Measurements from ENCODE around the gene LIPK. TPM values are rescaled to one million over a fixed set of nuclear protein-coding genes. Genes with fewer than 3 reads are reported as not detected.
"Not testable (repeated sequence)": the region's sequence is repeated elsewhere in the genome, so short reads cannot be mapped to it uniquely, and the experiment has no call there.

Gene LIPK
- total RNA-seq, 2 donors from 2014 or later: not detected

- Histone ChIP-seq H3K27ac (no peak overlapping the region), H3K27me3 (replicated peaks; ENCODE audit: insufficient read depth) (no peaks in the 10 kb centered on the region), H3K36me3 (no peaks in the 10 kb centered on the region), H3K9me3 (no peaks in the 10 kb centered on the region), H3K4me3 (no peak overlapping the region), H3K4me1 (ENCODE audit: control insufficient read depth in 1 of 2, low read depth in 2 of 2) (no peaks in the 10 kb centered on the region)
- ATAC-seq (ENCODE audit: insufficient number of reproducible peaks, low FRiP score, low read depth) (no peak), DNase-seq (ENCODE audit: low spot score) (no peak)
- TF ChIP-seq CTCF (IDR thresholded peaks at IDR 0.05): no peak
These were observed 44.5 kb upstream of the LIPK start for GRCh38 chr10:88661577-88661976.

GRCh38 chr10:88663153-88663552 is 42.9 kb upstream of the LIPK start:
- not testable (repeated sequence) for H3K4me1 ChIP-seq (ENCODE audit: control insufficient read depth in 1 of 2, low read depth in 2 of 2); H3K4me3 ChIP-seq; DNase-seq (ENCODE audit: low spot score); ATAC-seq (ENCODE audit: insufficient number of reproducible peaks, low FRiP score, low read depth); H3K36me3 ChIP-seq; H3K9me3 ChIP-seq; H3K27ac ChIP-seq; H3K27me3 ChIP-seq (replicated peaks; ENCODE audit: insufficient read depth)

- Histone ChIP-seq H3K9me3 (no peaks in the 10 kb centered on the region), H3K4me3 (no peak within 1 kb of the TSS), H3K27ac (no peak within 1 kb of the TSS), H3K4me1 (ENCODE audit: control insufficient read depth in 1 of 2, low read depth in 2 of 2) (no peaks in the 10 kb centered on the region), H3K27me3 (replicated peaks; ENCODE audit: insufficient read depth) (no peaks in the 10 kb centered on the region), H3K36me3 (no peaks in the 10 kb centered on the region)
- ATAC-seq (ENCODE audit: insufficient number of reproducible peaks, low FRiP score, low read depth): no peak
- no peak for DNase-seq (ENCODE audit: low spot score)
- no peak for TF ChIP-seq CTCF (IDR thresholded peaks at IDR 0.05)
These were observed 41.9 kb upstream of the LIPK start, which contains the start of gene LIPF for GRCh38 chr10:88664142-88664541. TSS of gene LIPF (plus strand) at chr10:88664442. CDS start at chr10:88667298, 2,856 bp downstream.

GRCh38 chr10:88668465-88668864 is 37.6 kb upstream of the LIPK start:
- DNase-seq (ENCODE audit: low spot score): no peak
- no peak for ATAC-seq (ENCODE audit: insufficient number of reproducible peaks, low FRiP score, low read depth)
- no peak overlapping the region for H3K27ac ChIP-seq
- H3K4me3 ChIP-seq: no peak overlapping the region
- no peaks in the 10 kb centered on the region for H3K9me3 ChIP-seq
- no peaks in the 10 kb centered on the region for H3K27me3 ChIP-seq (replicated peaks; ENCODE audit: insufficient read depth)
- no peaks in the 10 kb centered on the region for H3K4me1 ChIP-seq (ENCODE audit: control insufficient read depth in 1 of 2, low read depth in 2 of 2)
- no peak for TF ChIP-seq CTCF (IDR thresholded peaks at IDR 0.05)
- H3K36me3 ChIP-seq: no peaks in the 10 kb centered on the region

- Histone ChIP-seq H3K9me3 (no peaks in the 10 kb centered on the region), H3K27ac (no peak overlapping the region), H3K4me3 (no peak overlapping the region), H3K27me3 (replicated peaks; ENCODE audit: insufficient read depth) (no peaks in the 10 kb centered on the region), H3K36me3 (no peaks in the 10 kb centered on the region), H3K4me1 (ENCODE audit: control insufficient read depth in 1 of 2, low read depth in 2 of 2) (no peaks in the 10 kb centered on the region)
- ATAC-seq (ENCODE audit: insufficient number of reproducible peaks, low FRiP score, low read depth): no peak
- DNase-seq (ENCODE audit: low spot score): no peak
- TF ChIP-seq CTCF (IDR thresholded peaks at IDR 0.05): no peak
These were observed 35.6 kb upstream of the LIPK start for GRCh38 chr10:88670497-88670896.

- Histone ChIP-seq H3K27ac (no peak overlapping the region), H3K4me1 (ENCODE audit: control insufficient read depth in 1 of 2, low read depth in 2 of 2) (no peaks in the 10 kb centered on the region), H3K36me3 (no peaks in the 10 kb centered on the region), H3K9me3 (no peaks in the 10 kb centered on the region), H3K27me3 (replicated peaks; ENCODE audit: insufficient read depth) (no peaks in the 10 kb centered on the region), H3K4me3 (no peak overlapping the region)
- DNase-seq (ENCODE audit: low spot score) (no peak), ATAC-seq (ENCODE audit: insufficient number of reproducible peaks, low FRiP score, low read depth) (no peak)
- no peak for TF ChIP-seq CTCF (IDR thresholded peaks at IDR 0.05)
These were observed 34.0 kb upstream of the LIPK start for GRCh38 chr10:88672041-88672440.

Measured in thoracic aorta (tissue), 2 donors.